ENCODE results near the gene SCN10A. TPM values are rescaled to one million over a fixed set of nuclear protein-coding genes. Genes with fewer than 3 reads are reported as not detected.
A peak's percentile ranks its signal among the peaks of the same experiment; 100 is the strongest.

SCN10A gene
- total RNA-seq, 1 experiment from 2014 or later = not detected

DNA sequence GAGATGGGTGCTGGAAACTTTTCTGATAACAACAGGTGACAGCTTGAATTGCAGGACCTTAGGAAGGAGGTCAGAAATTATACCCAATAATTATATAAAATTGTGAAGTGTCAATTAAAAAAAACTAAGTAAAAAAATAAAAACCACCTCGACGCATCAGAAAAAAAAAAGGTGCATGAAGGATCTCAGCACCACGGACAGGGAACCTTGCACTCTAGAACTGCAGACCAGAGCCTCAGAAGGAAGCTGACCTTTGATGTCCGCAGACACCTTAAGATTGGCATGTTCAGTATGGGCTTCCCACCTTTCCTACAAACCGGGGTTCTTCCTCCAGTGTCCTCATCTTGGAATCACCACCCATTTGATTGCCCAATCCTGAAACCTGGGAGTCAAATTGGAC lies 60.9 kb downstream of the SCN10A start:
- Mint-ChIP-seq H3K27ac (no peak overlapping the region), H3K4me3 (no peak overlapping the region), H3K36me3 (no peaks in the 10 kb centered on the region), H3K9me3 (peaks cover 9% of the 10 kb centered on the region), H3K4me1 (no peaks in the 10 kb centered on the region), H3K27me3 (ENCODE audit: low read depth) (peaks cover 22% of the 10 kb centered on the region)
- 0 out of 2 replicates have a peak, but pooled peaks have one; percentile 39 for ATAC-seq
- ChIA-PET CTCF (interaction anchor here (1.5 to 1.6 kb wide), 2 partner anchors 17 to 245 kb away, joined by 5 to 6 read pairs; no protein-coding TSS in a partner anchor), POLR2A (no interaction called here)
- TF ChIP-seq FOXP1 (CRISPR knock-in tag; IDR thresholded peaks at IDR 0.05; ENCODE audit: borderline replicate concordance) = no peak
- TF ChIP-seq ZNF263 (CRISPR knock-in tag; IDR thresholded peaks at IDR 0.05; ENCODE audit: low read depth) = no peak
- no peak for TF ChIP-seq ZBTB43 (CRISPR knock-in tag; IDR thresholded peaks at IDR 0.05)
- no peak for TF ChIP-seq IRF1 (CRISPR knock-in tag; IDR thresholded peaks at IDR 0.05)
- no peak for TF ChIP-seq USF2 (CRISPR knock-in tag; IDR thresholded peaks at IDR 0.05)
- TF ChIP-seq TP53 (CRISPR knock-in tag; IDR thresholded peaks at IDR 0.05) = no peak
- TF ChIP-seq ZNF219 (CRISPR knock-in tag; IDR thresholded peaks at IDR 0.05; ENCODE audit: borderline replicate concordance) = no peak
- TF ChIP-seq NFE2L1 (CRISPR knock-in tag; IDR thresholded peaks at IDR 0.05) = no peak
- no peak for TF ChIP-seq MAX (CRISPR knock-in tag; IDR thresholded peaks at IDR 0.05)
- TF ChIP-seq PRRX2 (CRISPR knock-in tag; IDR thresholded peaks at IDR 0.05) = no peak
- no peak for TF ChIP-seq SOX15 (CRISPR knock-in tag; IDR thresholded peaks at IDR 0.05)
- no peak for DNase-seq (ENCODE audit: low spot score)

- no peaks in the 10 kb centered on the region for H3K36me3 Mint-ChIP-seq
- H3K4me1 Mint-ChIP-seq = 0 out of 2 replicates have a peak, but pooled peaks cover 4% of the 10 kb centered on the region
- no peak for ATAC-seq
- no peak overlapping the region for H3K4me3 Mint-ChIP-seq
- H3K9me3 Mint-ChIP-seq = no peaks in the 10 kb centered on the region
- POLR2A ChIA-PET = no interaction called here
- no peak for DNase-seq (ENCODE audit: low spot score)
- peaks cover 3% of the 10 kb centered on the region for H3K27me3 Mint-ChIP-seq (ENCODE audit: low read depth)
- CTCF ChIA-PET = interaction anchor here (1.5 kb wide), 1 partner anchor 8 kb away, joined by 4 read pairs; no protein-coding TSS in a partner anchor
- no peak overlapping the region for H3K27ac Mint-ChIP-seq
- TF ChIP-seq MXD4 (CRISPR knock-in tag; IDR thresholded peaks at IDR 0.05; ENCODE audit: borderline replicate concordance) (no peak), USF2 (CRISPR knock-in tag; IDR thresholded peaks at IDR 0.05) (no peak), SOX15 (CRISPR knock-in tag; IDR thresholded peaks at IDR 0.05) (no peak), ZNF532 (CRISPR knock-in tag; IDR thresholded peaks at IDR 0.05; ENCODE audit: borderline replicate concordance) (no peak), IRF1 (CRISPR knock-in tag; IDR thresholded peaks at IDR 0.05) (no peak), HMGXB4 (CRISPR knock-in tag; IDR thresholded peaks at IDR 0.05) (no peak), ERG (CRISPR knock-in tag; IDR thresholded peaks at IDR 0.05) (no peak), ZNF121 (CRISPR knock-in tag; IDR thresholded peaks at IDR 0.05) (no peak), ATF1 (CRISPR knock-in tag; IDR thresholded peaks at IDR 0.05) (no peak)
- TF ChIP-seq, protein P1, sequence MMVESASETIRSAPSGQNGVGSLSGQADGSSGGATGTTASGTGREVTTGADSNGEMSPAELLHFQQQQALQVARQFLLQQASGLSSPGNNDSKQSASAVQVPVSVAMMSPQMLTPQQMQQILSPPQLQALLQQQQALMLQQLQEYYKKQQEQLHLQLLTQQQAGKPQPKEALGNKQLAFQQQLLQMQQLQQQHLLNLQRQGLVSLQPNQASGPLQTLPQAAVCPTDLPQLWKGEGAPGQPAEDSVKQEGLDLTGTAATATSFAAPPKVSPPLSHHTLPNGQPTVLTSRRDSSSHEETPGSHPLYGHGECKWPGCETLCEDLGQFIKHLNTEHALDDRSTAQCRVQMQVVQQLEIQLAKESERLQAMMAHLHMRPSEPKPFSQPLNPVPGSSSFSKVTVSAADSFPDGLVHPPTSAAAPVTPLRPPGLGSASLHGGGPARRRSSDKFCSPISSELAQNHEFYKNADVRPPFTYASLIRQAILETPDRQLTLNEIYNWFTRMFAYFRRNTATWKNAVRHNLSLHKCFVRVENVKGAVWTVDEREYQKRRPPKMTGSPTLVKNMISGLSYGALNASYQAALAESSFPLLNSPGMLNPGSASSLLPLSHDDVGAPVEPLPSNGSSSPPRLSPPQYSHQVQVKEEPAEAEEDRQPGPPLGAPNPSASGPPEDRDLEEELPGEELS (CRISPR knock-in tag; IDR thresholded peaks at IDR 0.05) = no peak
Observed at GRCh38 chr3:38746641-38747040, 69.4 kb downstream of the SCN10A start.
